ENCODE results near the gene GRIN2A. TPM values are rescaled to one million over a fixed set of nuclear protein-coding genes. Genes with fewer than 3 reads are reported as not detected.
A peak's percentile ranks its signal among the peaks of the same experiment; 100 is the strongest.

Gene GRIN2A
- total and polyA plus RNA-seq, 2 experiments from 2014 or later, result 0.05 to 1.6 TPM

- WGBS (ENCODE audit: low lambda C conversion rate, missing lambda C conversion rate), result 69% methylated on average over 4 of the region's 4 CpGs
- H3K36me3 ChIP-seq (replicated peaks; ENCODE audit: insufficient read depth, low read depth), result no peaks in the 10 kb centered on the region
- H3K4me3 ChIP-seq, result no peak overlapping the region
- H3K9me3 ChIP-seq (ENCODE audit: low read depth), result no peaks in the 10 kb centered on the region
- no peaks in the 10 kb centered on the region for H4K20me1 ChIP-seq (ENCODE audit: insufficient read depth, poor library complexity, severe bottlenecking)
- DNase-seq (ENCODE audit: low spot score), result no peak
- H3K4me2 ChIP-seq, result no peak overlapping the region
- no peaks in the 10 kb centered on the region for H3K9me2 ChIP-seq (replicated peaks; ENCODE audit: insufficient read depth)
- TF ChIP-seq EZH2 (IDR thresholded peaks at IDR 0.05; ENCODE audit: borderline replicate concordance) (no peak), EZH2phosphoT487 (IDR thresholded peaks at IDR 0.05; ENCODE audit: low read depth, severe bottlenecking, unreplicated experiment) (no peak)
- TF ChIP-seq, protein P1, sequence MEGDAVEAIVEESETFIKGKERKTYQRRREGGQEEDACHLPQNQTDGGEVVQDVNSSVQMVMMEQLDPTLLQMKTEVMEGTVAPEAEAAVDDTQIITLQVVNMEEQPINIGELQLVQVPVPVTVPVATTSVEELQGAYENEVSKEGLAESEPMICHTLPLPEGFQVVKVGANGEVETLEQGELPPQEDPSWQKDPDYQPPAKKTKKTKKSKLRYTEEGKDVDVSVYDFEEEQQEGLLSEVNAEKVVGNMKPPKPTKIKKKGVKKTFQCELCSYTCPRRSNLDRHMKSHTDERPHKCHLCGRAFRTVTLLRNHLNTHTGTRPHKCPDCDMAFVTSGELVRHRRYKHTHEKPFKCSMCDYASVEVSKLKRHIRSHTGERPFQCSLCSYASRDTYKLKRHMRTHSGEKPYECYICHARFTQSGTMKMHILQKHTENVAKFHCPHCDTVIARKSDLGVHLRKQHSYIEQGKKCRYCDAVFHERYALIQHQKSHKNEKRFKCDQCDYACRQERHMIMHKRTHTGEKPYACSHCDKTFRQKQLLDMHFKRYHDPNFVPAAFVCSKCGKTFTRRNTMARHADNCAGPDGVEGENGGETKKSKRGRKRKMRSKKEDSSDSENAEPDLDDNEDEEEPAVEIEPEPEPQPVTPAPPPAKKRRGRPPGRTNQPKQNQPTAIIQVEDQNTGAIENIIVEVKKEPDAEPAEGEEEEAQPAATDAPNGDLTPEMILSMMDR (IDR thresholded peaks at IDR 0.05; ENCODE audit: poor library complexity), result no peak
- H3K27ac ChIP-seq, result no peak overlapping the region
- H3K4me1 ChIP-seq (ENCODE audit: insufficient read depth), result no peaks in the 10 kb centered on the region
- H2AFZ ChIP-seq, result no peak overlapping the region
- H3K79me2 ChIP-seq, result no peaks in the 10 kb centered on the region
- peaks cover 3% of the 10 kb centered on the region for H3K27me3 ChIP-seq
Observed at GRCh38 chr16:10013364-10013763, 168.9 kb downstream of the GRIN2A start.

- Histone ChIP-seq H4K20me1 (ENCODE audit: insufficient read depth, poor library complexity, severe bottlenecking) (no peaks in the 10 kb centered on the region), H3K27me3 (peaks cover 3% of the 10 kb centered on the region), H3K27ac (no peak overlapping the region), H3K4me3 (no peak overlapping the region), H3K79me2 (no peaks in the 10 kb centered on the region), H3K9me2 (replicated peaks; ENCODE audit: insufficient read depth) (no peaks in the 10 kb centered on the region), H2AFZ (no peak overlapping the region), H3K36me3 (replicated peaks; ENCODE audit: insufficient read depth, low read depth) (no peaks in the 10 kb centered on the region), H3K4me2 (no peak overlapping the region), H3K4me1 (ENCODE audit: insufficient read depth) (no peaks in the 10 kb centered on the region), H3K9me3 (ENCODE audit: low read depth) (no peaks in the 10 kb centered on the region)
- peak; percentile 20 for DNase-seq (ENCODE audit: low spot score)
- TF ChIP-seq, protein P1 (IDR thresholded peaks at IDR 0.05; ENCODE audit: poor library complexity), result no peak
- TF ChIP-seq EZH2phosphoT487 (IDR thresholded peaks at IDR 0.05; ENCODE audit: low read depth, severe bottlenecking, unreplicated experiment), result no peak
- no peak for TF ChIP-seq EZH2 (IDR thresholded peaks at IDR 0.05; ENCODE audit: borderline replicate concordance)
- 64% methylated on average over 6 of the region's 6 CpGs for WGBS (ENCODE audit: low lambda C conversion rate, missing lambda C conversion rate)
Observed at GRCh38 chr16:10009684-10010083, 172.5 kb downstream of the GRIN2A start.

- H3K4me1 ChIP-seq (ENCODE audit: insufficient read depth), result no peaks in the 10 kb centered on the region
- H3K27ac ChIP-seq, result no peak overlapping the region
- no peaks in the 10 kb centered on the region for H3K36me3 ChIP-seq (replicated peaks; ENCODE audit: insufficient read depth, low read depth)
- no peaks in the 10 kb centered on the region for H4K20me1 ChIP-seq (ENCODE audit: insufficient read depth, poor library complexity, severe bottlenecking)
- no peaks in the 10 kb centered on the region for H3K9me3 ChIP-seq (ENCODE audit: low read depth)
- H2AFZ ChIP-seq, result no peak overlapping the region
- WGBS (ENCODE audit: low lambda C conversion rate, missing lambda C conversion rate), result 83% methylated on average over 2 of the region's 2 CpGs
- H3K4me3 ChIP-seq, result no peak overlapping the region
- no peaks in the 10 kb centered on the region for H3K79me2 ChIP-seq
- TF ChIP-seq, protein P1 (IDR thresholded peaks at IDR 0.05; ENCODE audit: poor library complexity), result no peak
- no peak for TF ChIP-seq EZH2 (IDR thresholded peaks at IDR 0.05; ENCODE audit: borderline replicate concordance)
- TF ChIP-seq EZH2phosphoT487 (IDR thresholded peaks at IDR 0.05; ENCODE audit: low read depth, severe bottlenecking, unreplicated experiment), result no peak
- no peak overlapping the region for H3K4me2 ChIP-seq
- no peak for DNase-seq (ENCODE audit: low spot score)
- H3K9me2 ChIP-seq (replicated peaks; ENCODE audit: insufficient read depth), result no peaks in the 10 kb centered on the region
- no peaks in the 10 kb centered on the region for H3K27me3 ChIP-seq
Observed at GRCh38 chr16:10003486-10003885, 178.7 kb downstream of the GRIN2A start.

All from hepatocyte (in vitro differentiated cells).